Activated naive CD8-positive, alpha-beta T cell treated with anti-CD3 and anti-CD28 coated beads, Interleukin-2, amount 10 ng/mL, durations not matched to agents 7 days and 5 days (primary cell): ENCODE results near the gene ABHD17B. TPM values are rescaled to one million over a fixed set of nuclear protein-coding genes. Genes with fewer than 3 reads are reported as not detected.

Experiments
- ATAC-seq: fragments of 150-1000 bp; cut with Tn5 transposase; one replicate; pipeline ENCODE4 v1.10.0; 2021; ENCODE audit warnings: low read depth, moderate library complexity
- POLR2A ChIA-PET: fragments of 350-600 bp; sonication (Branson Sonifier 250); formaldehyde crosslinking; loops from one replicate; lab custom pipeline; 2021; ENCODE audit warnings: antibody characterized with exemption; lab: Charles Lee
- DNase-seq: peaks from one replicate; pipeline ENCODE4 v3.0.0; 2021
- H3K27ac Mint-ChIP-seq: one replicate; pipeline ENCODE4 v1.8.0; 2022; ENCODE audit warnings: mild to moderate bottlenecking, mixed read lengths
- H3K27me3 Mint-ChIP-seq: one replicate; pipeline ENCODE4 v1.8.0; 2022; ENCODE audit warnings: mild to moderate bottlenecking, moderate library complexity, mixed read lengths
- H3K36me3 Mint-ChIP-seq: one replicate; pipeline ENCODE4 v1.8.0; 2021; ENCODE audit warnings: mild to moderate bottlenecking, mixed read lengths
- H3K4me1 Mint-ChIP-seq: one replicate; pipeline ENCODE4 v1.8.0; 2021; ENCODE audit warnings: mixed read lengths
- H3K4me3 Mint-ChIP-seq: one replicate; pipeline ENCODE4 v1.8.0; 2022; ENCODE audit warnings: mild to moderate bottlenecking, moderate library complexity, mixed read lengths
- H3K9me3 Mint-ChIP-seq: one replicate; pipeline ENCODE4 v1.8.0; 2021; ENCODE audit warnings: mixed read lengths
- total RNA-seq, 2 experiments: library from RNA; stranded (reverse); gene quantifications; one replicate each; pipeline ENCODE4 v1.2.3, GENCODE V29; 2021

Gene ABHD17B
- total RNA-seq, 2 experiments from 2014 or later, result 25.2 to 25.6 TPM

GRCh38 chr9:71819115-71819739, 91.8 kb downstream of the ABHD17B start:
- Mint-ChIP-seq H3K4me3 (no peak overlapping the region), H3K27me3 (no peaks in the 10 kb centered on the region), H3K27ac (no peak overlapping the region), H3K36me3 (no peaks in the 10 kb centered on the region), H3K9me3 (no peaks in the 10 kb centered on the region), H3K4me1 (peaks cover 14% of the 10 kb centered on the region)
- POLR2A ChIA-PET, result interaction anchor here (0.7 kb wide), 1 partner anchor 12 kb away, joined by 3 read pairs; no protein-coding TSS in a partner anchor
- no peak for ATAC-seq
- no peak for DNase-seq

DNA sequence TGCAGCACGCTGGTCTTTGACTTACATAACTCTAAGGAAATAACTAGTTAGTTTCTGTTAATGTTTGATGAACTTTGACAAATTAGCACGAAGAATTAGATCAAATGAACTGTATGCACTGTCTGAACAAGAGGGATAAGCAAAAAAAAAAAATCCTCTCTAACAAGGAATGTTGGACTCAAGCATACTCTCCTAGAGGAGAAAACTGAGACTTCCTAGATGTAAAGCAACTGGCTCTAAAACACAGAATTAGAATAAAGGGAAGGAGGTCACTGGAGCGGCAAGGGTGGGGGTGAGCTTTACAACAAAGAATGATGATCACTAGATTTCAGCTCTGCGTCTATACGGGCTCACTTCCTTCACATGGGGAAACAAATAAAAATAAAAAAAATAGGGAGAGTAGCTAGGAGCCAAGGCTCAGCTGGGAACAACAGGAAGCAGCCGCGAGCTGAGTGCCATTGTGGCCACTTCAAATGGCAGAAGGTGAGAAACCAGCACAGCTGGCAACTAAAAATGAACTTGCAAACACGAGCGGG, 94.0 kb downstream of the ABHD17B start:
- Mint-ChIP-seq H3K9me3 (no peaks in the 10 kb centered on the region), H3K27me3 (no peaks in the 10 kb centered on the region), H3K4me3 (no peak overlapping the region), H3K27ac (no peak overlapping the region), H3K36me3 (no peaks in the 10 kb centered on the region), H3K4me1 (peaks cover 11% of the 10 kb centered on the region)
- no peak for DNase-seq
- ATAC-seq, result no peak
- POLR2A ChIA-PET, result no interaction called here

Other genes starting within 250 kb of the ABHD17B start
- gene CEMIP2, start 142.7 kb downstream of the ABHD17B start, total RNA-seq, result 10 to 100 TPM; 54.1 to 55.9 TPM
- gene C9orf85, start 446 bp upstream of the ABHD17B start, total RNA-seq, result 10 to 100 TPM in 1 of 2 experiments, 1 to 10 TPM in 1; 9.2 to 11.3 TPM
- not detected for gene C9orf57, start 149.4 kb upstream of the ABHD17B start, total RNA-seq
- not detected for gene GDA, start 238.2 kb upstream of the ABHD17B start, total RNA-seq